Liver (tissue), 9 donors: ENCODE results near the gene RBMS3. TPM values are rescaled to one million over a fixed set of nuclear protein-coding genes. Genes with fewer than 3 reads are reported as not detected.

Experiments used
- DNase-seq: peaks from one replicate; pipeline ENCODE4 v3.0.0-alpha.2; 2017; ENCODE audit warnings: low spot score
- H3K27ac ChIP-seq, 2 donors: one replicate each; pipeline ENCODE4 v1.7.0; 2013; ENCODE audit warnings: inconsistent platforms in 2 of 2, low read length in 2 of 2, control low read depth in 1 of 2, low read depth in 1 of 2, mild to moderate bottlenecking in 1 of 2
- H3K27me3 ChIP-seq, 4 donors: one replicate each; pipeline versions ENCODE4 v1.6.1 to v1.7.0; 2013; ENCODE audit warnings: low read length in 3 of 4, inconsistent platforms in 1 of 4, mild to moderate bottlenecking in 1 of 4, moderate library complexity in 1 of 4; ENCODE audit not compliant: control insufficient read depth in 4 of 4, insufficient read depth in 4 of 4
- H3K36me3 ChIP-seq, 4 donors: one replicate each; pipeline versions ENCODE4 v1.6.1 to v1.7.0; 2013; ENCODE audit warnings: low read length in 3 of 4, mild to moderate bottlenecking in 3 of 4, low read depth in 1 of 4, moderate library complexity in 1 of 4; ENCODE audit not compliant: control insufficient read depth in 4 of 4, insufficient read depth in 3 of 4
- H3K4me1 ChIP-seq, 4 donors: one replicate each; pipeline versions ENCODE4 v1.6.1 to v1.7.0; 2013; ENCODE audit warnings: low read length in 3 of 4, mild to moderate bottlenecking in 3 of 4, moderate library complexity in 1 of 4; ENCODE audit not compliant: control insufficient read depth in 4 of 4, insufficient read depth in 4 of 4
- H3K4me3 ChIP-seq, 3 donors: one replicate each; pipeline versions ENCODE4 v1.6.1 to v1.7.0; 2013; ENCODE audit warnings: low read length in 3 of 3, control low read depth in 1 of 3, low read depth in 1 of 3, mild to moderate bottlenecking in 1 of 3
- H3K9ac ChIP-seq, 2 donors: one replicate each; pipeline ENCODE4 v1.7.0; 2013; ENCODE audit warnings: low read length in 2 of 2, mild to moderate bottlenecking in 2 of 2, moderate library complexity in 2 of 2, control low read depth in 1 of 2, low read depth in 1 of 2
- H3K9me3 ChIP-seq, 4 donors: one replicate each; pipeline versions ENCODE4 v1.6.1 to v1.7.0; 2013; ENCODE audit warnings: low read length in 3 of 4; ENCODE audit not compliant: control insufficient read depth in 4 of 4
- EGR1 ChIP-seq, 2 donors: IDR thresholded peaks; 2 replicates each; pipeline ENCODE4 v1.6.1; 2016 to 2018; ENCODE audit warnings: antibody characterized with exemption in 2 of 2, low read depth in 2 of 2
- FOXA1 ChIP-seq: IDR thresholded peaks from 2 replicates; pipeline ENCODE4 v1.6.1; 2016; ENCODE audit warnings: antibody characterized with exemption
- FOXA2 ChIP-seq: IDR thresholded peaks from 2 replicates; pipeline ENCODE4 v1.6.1; 2016; ENCODE audit warnings: antibody characterized with exemption
- GABPA ChIP-seq, 2 donors: IDR thresholded peaks in 1 of 2; conservative IDR thresholded peaks in 1 of 2; 2 replicates each; pipeline ENCODE4 v1.6.1; 2016; ENCODE audit warnings: antibody characterized with exemption in 2 of 2, mild to moderate bottlenecking in 1 of 2, moderate library complexity in 1 of 2
- HNF4A ChIP-seq, 2 donors: conservative IDR thresholded peaks; 2 replicates each; pipeline ENCODE4 v1.6.1; 2016; ENCODE audit warnings: antibody characterized with exemption in 2 of 2, mild to moderate bottlenecking in 2 of 2
- HNF4G ChIP-seq: IDR thresholded peaks from 2 replicates; pipeline ENCODE4 v1.6.1; 2016; ENCODE audit warnings: antibody characterized with exemption
- JUND ChIP-seq, 2 donors: IDR thresholded peaks; 2 replicates each; pipeline ENCODE4 v1.6.1; 2016; ENCODE audit warnings: antibody characterized with exemption in 2 of 2
- NR2F2 ChIP-seq: IDR thresholded peaks from 2 replicates; pipeline ENCODE4 v1.6.1; 2016; ENCODE audit warnings: antibody characterized with exemption
- RAD21 ChIP-seq, 2 donors: IDR thresholded peaks; 2 replicates each; pipeline ENCODE4 v1.6.1; 2016; ENCODE audit warnings: antibody characterized with exemption in 2 of 2, mild to moderate bottlenecking in 2 of 2
- RXRA ChIP-seq, 2 donors: IDR thresholded peaks; 2 replicates each; pipeline ENCODE4 v1.6.1; 2017 to 2018; ENCODE audit warnings: antibody characterized with exemption in 2 of 2, mild to moderate bottlenecking in 1 of 2
- SP1 ChIP-seq: IDR thresholded peaks from 2 replicates; pipeline ENCODE4 v1.6.1; 2018; ENCODE audit warnings: antibody characterized with exemption, mild to moderate bottlenecking
- TAF1 ChIP-seq: conservative IDR thresholded peaks from 2 replicates; pipeline ENCODE4 v1.6.1; 2016; ENCODE audit warnings: antibody characterized with exemption, mild to moderate bottlenecking
- YY1 ChIP-seq: IDR thresholded peaks from 2 replicates; pipeline ENCODE4 v1.6.1; 2016; ENCODE audit warnings: antibody characterized with exemption, mild to moderate bottlenecking
- WGBS: extraction: QIAGEN DNeasy Blood & Tissue Kit; methylation state at CpG from one replicate; pipeline ENCODE4 v1.1.7; 2013; 5-methylcytosine and 5-hydroxymethylcytosine counted together
- polyA plus RNA-seq, 2 donors: library from polyadenylated mRNA; stranded (reverse) in 1 of 2; unstranded in 1 of 2; fragments of 200-250 nt in 1 of 2; fragments of >200 nt in 1 of 2; fragmentation: Nextera tagmentation in 1 of 2; extraction: Ambion mirVana in 1 of 2; gene quantifications; one replicate each; pipeline versions ENCODE4 v1.2.1 to v1.2.3, GENCODE V29; 2013 to 2015
- total RNA-seq, 2 donors: library from RNA; depleted of rRNA; stranded (reverse); fragments of >200 nt; gene quantifications; one replicate each; pipeline ENCODE4 v1.2.3, GENCODE V29; 2014
- TF ChIP-seq, protein P1 (sequence below): IDR thresholded peaks from 2 replicates; pipeline ENCODE4 v1.6.1; 2016; ENCODE audit warnings: antibody characterized with exemption
- TF ChIP-seq, protein P2 (sequence below): fragments of 150-350 bp; IDR thresholded peaks from 2 replicates; pipeline ENCODE4 v1.5.1; 2017; ENCODE audit warnings: improper control_type of control experiment, low read depth, low read length; ENCODE audit not compliant: missing input control
- TF ChIP-seq, protein P3 (sequence below): IDR thresholded peaks from 2 replicates; pipeline ENCODE4 v1.6.1; 2016; ENCODE audit warnings: antibody characterized with exemption
- TF ChIP-seq, protein P4 (sequence below): IDR thresholded peaks from 2 replicates; pipeline ENCODE4 v1.6.1; 2016; ENCODE audit warnings: antibody characterized with exemption
- donor health status: healthy.
- donor health status: healthy.
- donor health status: healthy.
- donor health status: healthy.
- donor health status: healthy.

Gene RBMS3
- total and polyA plus RNA-seq, 4 donors: 1.2 to 14.9 (median 9.3) TPM

GRCh38 chr3:29924783-29925561, 644.1 kb downstream of the RBMS3 start:
- H3K9ac ChIP-seq: no peak overlapping the region
- no peaks in the 10 kb centered on the region for H3K36me3 ChIP-seq
- peaks cover 0 to 2% (median 0%) of the 10 kb centered on the region in 4 donors for H3K9me3 ChIP-seq
- H3K4me3 ChIP-seq: no peak overlapping the region
- no peak for DNase-seq
- no peaks in the 10 kb centered on the region for H3K27me3 ChIP-seq
- no peaks in the 10 kb centered on the region for H3K4me1 ChIP-seq
- TF ChIP-seq TAF1: no peak
- TF ChIP-seq SP1: no peak
- TF ChIP-seq, protein P1, sequence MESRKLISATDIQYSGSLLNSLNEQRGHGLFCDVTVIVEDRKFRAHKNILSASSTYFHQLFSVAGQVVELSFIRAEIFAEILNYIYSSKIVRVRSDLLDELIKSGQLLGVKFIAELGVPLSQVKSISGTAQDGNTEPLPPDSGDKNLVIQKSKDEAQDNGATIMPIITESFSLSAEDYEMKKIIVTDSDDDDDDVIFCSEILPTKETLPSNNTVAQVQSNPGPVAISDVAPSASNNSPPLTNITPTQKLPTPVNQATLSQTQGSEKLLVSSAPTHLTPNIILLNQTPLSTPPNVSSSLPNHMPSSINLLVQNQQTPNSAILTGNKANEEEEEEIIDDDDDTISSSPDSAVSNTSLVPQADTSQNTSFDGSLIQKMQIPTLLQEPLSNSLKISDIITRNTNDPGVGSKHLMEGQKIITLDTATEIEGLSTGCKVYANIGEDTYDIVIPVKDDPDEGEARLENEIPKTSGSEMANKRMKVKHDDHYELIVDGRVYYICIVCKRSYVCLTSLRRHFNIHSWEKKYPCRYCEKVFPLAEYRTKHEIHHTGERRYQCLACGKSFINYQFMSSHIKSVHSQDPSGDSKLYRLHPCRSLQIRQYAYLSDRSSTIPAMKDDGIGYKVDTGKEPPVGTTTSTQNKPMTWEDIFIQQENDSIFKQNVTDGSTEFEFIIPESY: no peak
- no peak for TF ChIP-seq NR2F2
- TF ChIP-seq, protein P2, sequence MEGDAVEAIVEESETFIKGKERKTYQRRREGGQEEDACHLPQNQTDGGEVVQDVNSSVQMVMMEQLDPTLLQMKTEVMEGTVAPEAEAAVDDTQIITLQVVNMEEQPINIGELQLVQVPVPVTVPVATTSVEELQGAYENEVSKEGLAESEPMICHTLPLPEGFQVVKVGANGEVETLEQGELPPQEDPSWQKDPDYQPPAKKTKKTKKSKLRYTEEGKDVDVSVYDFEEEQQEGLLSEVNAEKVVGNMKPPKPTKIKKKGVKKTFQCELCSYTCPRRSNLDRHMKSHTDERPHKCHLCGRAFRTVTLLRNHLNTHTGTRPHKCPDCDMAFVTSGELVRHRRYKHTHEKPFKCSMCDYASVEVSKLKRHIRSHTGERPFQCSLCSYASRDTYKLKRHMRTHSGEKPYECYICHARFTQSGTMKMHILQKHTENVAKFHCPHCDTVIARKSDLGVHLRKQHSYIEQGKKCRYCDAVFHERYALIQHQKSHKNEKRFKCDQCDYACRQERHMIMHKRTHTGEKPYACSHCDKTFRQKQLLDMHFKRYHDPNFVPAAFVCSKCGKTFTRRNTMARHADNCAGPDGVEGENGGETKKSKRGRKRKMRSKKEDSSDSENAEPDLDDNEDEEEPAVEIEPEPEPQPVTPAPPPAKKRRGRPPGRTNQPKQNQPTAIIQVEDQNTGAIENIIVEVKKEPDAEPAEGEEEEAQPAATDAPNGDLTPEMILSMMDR: no peak
- TF ChIP-seq GABPA (IDR thresholded peaks at IDR 0.05 in 1 of 2, conservative IDR thresholded peaks at IDR 0.05 in 1 of 2): no peak
- no peak for TF ChIP-seq JUND (IDR thresholded peaks at IDR 0.05)
- no peak for TF ChIP-seq YY1
- TF ChIP-seq HNF4G: no peak
- TF ChIP-seq RXRA (IDR thresholded peaks at IDR 0.05): no peak
- no peak for TF ChIP-seq FOXA1
- no peak for TF ChIP-seq FOXA2
- no peak for TF ChIP-seq EGR1 (IDR thresholded peaks at IDR 0.05; ENCODE audit: low read depth in 2 of 2)
- no peak for TF ChIP-seq HNF4A (conservative IDR thresholded peaks at IDR 0.05)
- TF ChIP-seq, protein P3, sequence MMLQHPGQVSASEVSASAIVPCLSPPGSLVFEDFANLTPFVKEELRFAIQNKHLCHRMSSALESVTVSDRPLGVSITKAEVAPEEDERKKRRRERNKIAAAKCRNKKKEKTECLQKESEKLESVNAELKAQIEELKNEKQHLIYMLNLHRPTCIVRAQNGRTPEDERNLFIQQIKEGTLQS: no peak
- 88% methylated on average over 10 of the region's 10 CpGs for WGBS
- no peak overlapping the region for H3K27ac ChIP-seq

DNA sequence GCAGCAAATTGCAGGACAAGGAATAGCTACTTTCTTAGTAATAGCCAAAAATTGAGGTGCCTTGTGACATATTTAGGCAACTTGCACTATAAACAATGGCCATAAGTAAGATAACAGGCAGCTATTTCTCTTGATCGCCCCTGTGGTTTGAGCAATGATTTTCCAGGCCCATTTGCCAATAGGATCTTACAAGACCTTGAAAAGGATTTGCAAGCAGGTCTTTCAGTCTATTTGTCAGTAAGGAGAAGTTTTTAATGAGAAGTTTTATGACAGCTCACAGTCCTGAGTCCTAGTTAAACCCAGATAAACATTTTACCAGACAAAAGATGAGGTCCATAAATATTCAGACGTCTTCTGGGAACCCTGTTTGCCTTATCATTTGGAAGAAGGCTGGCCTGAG, 645.5 kb downstream of the RBMS3 start:
- Histone ChIP-seq H3K36me3 (no peaks in the 10 kb centered on the region), H3K4me1 (no peaks in the 10 kb centered on the region), H3K9me3 (no peaks in the 10 kb centered on the region), H3K4me3 (no peak overlapping the region), H3K27me3 (no peaks in the 10 kb centered on the region), H3K9ac (no peak overlapping the region), H3K27ac (no peak overlapping the region)
- 74% methylated on average over 2 of the region's 2 CpGs for WGBS
- no peak for DNase-seq
- TF ChIP-seq FOXA1: no peak
- no peak for TF ChIP-seq SP1
- TF ChIP-seq YY1: no peak
- TF ChIP-seq FOXA2: no peak
- TF ChIP-seq RXRA (IDR thresholded peaks at IDR 0.05): no peak
- no peak for TF ChIP-seq HNF4A (conservative IDR thresholded peaks at IDR 0.05)
- no peak for TF ChIP-seq RAD21 (IDR thresholded peaks at IDR 0.05)
- TF ChIP-seq, protein P4, sequence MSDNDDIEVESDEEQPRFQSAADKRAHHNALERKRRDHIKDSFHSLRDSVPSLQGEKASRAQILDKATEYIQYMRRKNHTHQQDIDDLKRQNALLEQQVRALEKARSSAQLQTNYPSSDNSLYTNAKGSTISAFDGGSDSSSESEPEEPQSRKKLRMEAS: no peak
- no peak for TF ChIP-seq NR2F2
- no peak for TF ChIP-seq HNF4G
- TF ChIP-seq, protein P2: no peak
- TF ChIP-seq, protein P3: no peak
- no peak for TF ChIP-seq EGR1 (IDR thresholded peaks at IDR 0.05; ENCODE audit: low read depth in 2 of 2)
- TF ChIP-seq, protein P1: no peak
- no peak for TF ChIP-seq GABPA (IDR thresholded peaks at IDR 0.05 in 1 of 2, conservative IDR thresholded peaks at IDR 0.05 in 1 of 2)
